Endothelial cell of umbilical vein (primary cell): ENCODE results near the gene CPXM2. TPM values are rescaled to one million over a fixed set of nuclear protein-coding genes. Genes with fewer than 3 reads are reported as not detected.

ENCODE experiments used
- BruUV-seq: library from RNA; stranded (reverse); fragments of 400-500 nt; replicated peaks from 2 replicates; lab custom pipeline; 2021; lab: Mats Ljungman, UMichigan
- CTCF ChIA-PET: fragments of 300-600, 350-600 bp; sonication (Branson Sonifier 250); formaldehyde crosslinking; loops from one replicate; lab custom pipeline; 2021; ENCODE audit warnings: antibody characterized with exemption, inconsistent platforms; lab: Charles Lee
- POLR2A ChIA-PET: fragments of 300-600, 350-600 bp; sonication (Branson Sonifier 250); formaldehyde crosslinking; loops from one replicate; lab custom pipeline; 2021; ENCODE audit warnings: antibody characterized with exemption, inconsistent platforms; lab: Charles Lee
- DNase-seq: peaks from one replicate; pipeline ENCODE4 v3.0.0-alpha.2; 2011; ENCODE audit warnings: low read depth, low spot score
- FAIRE-seq: peaks from 2 replicates; lab custom pipeline; 2011; peaks lifted over from hg19 to GRCh38; lab: Jason Lieb, UNC
- H2AFZ ChIP-seq: 2 replicates; pipeline ENCODE4 v1.6.0; 2012; ENCODE audit warnings: low read depth, low read length, control low read depth, inconsistent platforms
- H3K27ac ChIP-seq: 2 replicates; pipeline ENCODE4 v1.5.1; 2011; ENCODE audit warnings: low read depth, mild to moderate bottlenecking, control low read depth, low read length, moderate library complexity; ENCODE audit not compliant: insufficient read depth
- H3K27me3 ChIP-seq, 2 experiments: 2 replicates each; pipeline versions ENCODE4 v1.6.0 to v1.6.1; 2011; ENCODE audit warnings: low read length in 2 of 2, mixed read lengths in 1 of 2; ENCODE audit not compliant: control insufficient read depth in 2 of 2, insufficient read depth in 2 of 2
- H3K36me3 ChIP-seq, 2 experiments: 2 replicates in 1 of 2; 3 replicates in 1 of 2; pipeline ENCODE4 v1.5.1; 2011; ENCODE audit warnings: low read length in 2 of 2, mild to moderate bottlenecking in 1 of 2, moderate library complexity in 1 of 2; ENCODE audit not compliant: control insufficient read depth in 2 of 2, insufficient read depth in 2 of 2; ENCODE audit errors: extremely low read depth in 1 of 2
- H3K4me1 ChIP-seq: 3 replicates; pipeline ENCODE4 v1.5.1; 2011; ENCODE audit warnings: mild to moderate bottlenecking, low read length; ENCODE audit not compliant: control insufficient read depth, insufficient read depth; ENCODE audit errors: extremely low read depth
- H3K4me2 ChIP-seq: 2 replicates; pipeline ENCODE4 v1.6.1; 2011; ENCODE audit warnings: low read length, control low read depth, mixed read lengths; ENCODE audit not compliant: insufficient read depth
- H3K4me3 ChIP-seq, 3 experiments: fragments of 200-600 bp in 1 of 3; sonication (generic), shearing (Covaris generic) in 1 of 3; replicated peaks in 1 of 3; 2 replicates each; pipeline ENCODE4 v1.5.1; 2011 to 2016; ENCODE audit warnings: control low read depth in 3 of 3, low read length in 3 of 3, mild to moderate bottlenecking in 2 of 3, inconsistent platforms in 1 of 3, low read depth in 1 of 3, moderate library complexity in 1 of 3; ENCODE audit not compliant: insufficient read depth in 1 of 3
- H3K79me2 ChIP-seq: 2 replicates; pipeline ENCODE4 v1.6.0; 2012; ENCODE audit warnings: low read length, inconsistent platforms; ENCODE audit not compliant: control insufficient read depth, insufficient read depth
- H3K9ac ChIP-seq: replicated peaks from 2 replicates; pipeline ENCODE3; 2011; ENCODE audit warnings: low read length, control low read depth; ENCODE audit not compliant: insufficient read depth; ENCODE audit errors: extremely low read depth
- H3K9me1 ChIP-seq: replicated peaks from 3 replicates; pipeline ENCODE4 v1.6.0; 2011; ENCODE audit warnings: mild to moderate bottlenecking, low read length; ENCODE audit not compliant: control insufficient read depth, insufficient read depth; ENCODE audit errors: extremely low read depth
- H3K9me3 ChIP-seq: replicated peaks from 2 replicates; pipeline ENCODE4 v1.5.1; 2012; ENCODE audit warnings: low read length, inconsistent platforms; ENCODE audit not compliant: control insufficient read depth, insufficient read depth
- H4K20me1 ChIP-seq: replicated peaks from 2 replicates; pipeline ENCODE3; 2011; ENCODE audit warnings: mild to moderate bottlenecking, low read length; ENCODE audit not compliant: control insufficient read depth, insufficient read depth; ENCODE audit errors: extremely low read depth
- CTCF ChIP-seq, 2 donors: IDR thresholded peaks; 1 replicate in 1 of 2; 2 replicates in 1 of 2; pipeline ENCODE4 v1.5.1; 2011; ENCODE audit warnings: low read length in 2 of 2, mild to moderate bottlenecking in 2 of 2, moderate library complexity in 2 of 2, control low read depth in 1 of 2, inconsistent platforms in 1 of 2, low read depth in 1 of 2; ENCODE audit not compliant: insufficient read depth in 1 of 2; ENCODE audit errors: extremely low read depth in 1 of 2
- EZH2 ChIP-seq: IDR thresholded peaks from 2 replicates; pipeline ENCODE4 v1.6.1; 2012; ENCODE audit warnings: borderline replicate concordance, low read depth, mild to moderate bottlenecking, moderate library complexity, low read length, inconsistent platforms; ENCODE audit not compliant: severe bottlenecking
- FOS ChIP-seq: IDR thresholded peaks from 2 replicates; pipeline ENCODE4 v1.6.1; 2011; ENCODE audit warnings: mild to moderate bottlenecking, low read length, moderate library complexity, borderline replicate concordance; ENCODE audit not compliant: insufficient read depth
- GATA2 ChIP-seq: IDR thresholded peaks from 2 replicates; pipeline ENCODE4 v1.7.0; 2011; ENCODE audit warnings: low read depth, mild to moderate bottlenecking, moderate library complexity, mixed read lengths, low read length; ENCODE audit not compliant: insufficient read length, insufficient read depth
- JUN ChIP-seq: IDR thresholded peaks from 2 replicates; pipeline ENCODE4 v1.6.1; 2011; ENCODE audit warnings: borderline replicate concordance, low read depth; ENCODE audit not compliant: insufficient read length, insufficient read depth
- MYC ChIP-seq: IDR thresholded peaks from one replicate; pipeline ENCODE4 v1.6.1; 2011; ENCODE audit warnings: mild to moderate bottlenecking, low read depth, low read length
- POLR2A ChIP-seq: IDR thresholded peaks from 2 replicates; pipeline ENCODE4 v1.6.1; 2012; ENCODE audit warnings: low read depth, mild to moderate bottlenecking, control low read depth, low read length
- POLR2AphosphoS5 ChIP-seq: IDR thresholded peaks from 2 replicates; pipeline ENCODE4 v1.6.1; 2012; ENCODE audit warnings: low read depth, mild to moderate bottlenecking, control low read depth, low read length, moderate library complexity; ENCODE audit not compliant: insufficient read depth
- dilution Hi-C: fragments of 300-500 bp; cut with MboI; formaldehyde crosslinking; loops from one replicate; pipeline ENCODE4 v1.15.0; 2019; ENCODE audit warnings: low sequenced_read_pairs; ENCODE audit not compliant: extremely low pct_ligation_motif_present
- intact Hi-C: fragments of 100-400 bp; cut with micrococcal nuclease; formaldehyde crosslinking; loops from one replicate; pipeline ENCODE4 v1.10.0; 2022
- polyA plus RNA-seq, 4 experiments: library from polyadenylated mRNA; depleted of rRNA in 3 of 4; stranded (reverse) in 3 of 4; unstranded in 1 of 4; fragments of >200 nt; gene quantifications; 2 replicates each; pipeline versions ENCODE4 v1.2.1 to v1.2.3, GENCODE V29; 2011 to 2012; ENCODE audit warnings: missing spikeins in 1 of 4
- total RNA-seq: library from RNA; stranded (reverse); gene quantifications from 2 replicates; pipeline ENCODE4 v1.2.3, GENCODE V29; 2021

The CPXM2 gene
- total and polyA plus RNA-seq, 2 donors (not counting 3 experiments of a cell fraction or from before 2014, with no cell fraction given): 1.8 to 2.7 TPM

GRCh38 chr10:123857616-123858015 is 34.0 kb downstream of the CPXM2 start:
- no peaks in the 10 kb centered on the region for H3K27me3 ChIP-seq
- no peak for DNase-seq
- H3K36me3 ChIP-seq: no peaks in the 10 kb centered on the region
- no peaks in the 10 kb centered on the region for H3K9me3 ChIP-seq
- H3K4me3 ChIP-seq: no peak overlapping the region
- no peaks in the 10 kb centered on the region for H3K9me1 ChIP-seq
- H3K9ac ChIP-seq: no peak overlapping the region
- ChIA-PET POLR2A (no interaction called here), CTCF (no interaction called here)
- TF ChIP-seq CTCF (IDR thresholded peaks at IDR 0.05; ENCODE audit: extremely low read depth in 1 of 2, insufficient read depth in 1 of 2, low read depth in 1 of 2, low read length in 2 of 2) (no peak), EZH2 (no peak), FOS (no peak), MYC (no peak), GATA2 (no peak), POLR2AphosphoS5 (no peak), POLR2A (no peak), JUN (no peak)
- no peaks in the 10 kb centered on the region for H3K4me1 ChIP-seq
- H4K20me1 ChIP-seq: no peaks in the 10 kb centered on the region
- intact Hi-C loops: no loop called here
- no peaks in the 10 kb centered on the region for H3K79me2 ChIP-seq
- no peak overlapping the region for H3K27ac ChIP-seq
- H3K4me2 ChIP-seq: no peak overlapping the region
- no peak for FAIRE-seq
- H2AFZ ChIP-seq: no peak overlapping the region
- dilution Hi-C loops: no loop called here
- no TSS peak for BruUV-seq
